ENCODE measurements around the gene STOM. TPM values are rescaled to one million over a fixed set of nuclear protein-coding genes. Genes with fewer than 3 reads are reported as not detected.

The STOM gene
- polyA plus RNA-seq, 10 donors, result 55.3 to 87.1 (median 78.1) TPM

DNA sequence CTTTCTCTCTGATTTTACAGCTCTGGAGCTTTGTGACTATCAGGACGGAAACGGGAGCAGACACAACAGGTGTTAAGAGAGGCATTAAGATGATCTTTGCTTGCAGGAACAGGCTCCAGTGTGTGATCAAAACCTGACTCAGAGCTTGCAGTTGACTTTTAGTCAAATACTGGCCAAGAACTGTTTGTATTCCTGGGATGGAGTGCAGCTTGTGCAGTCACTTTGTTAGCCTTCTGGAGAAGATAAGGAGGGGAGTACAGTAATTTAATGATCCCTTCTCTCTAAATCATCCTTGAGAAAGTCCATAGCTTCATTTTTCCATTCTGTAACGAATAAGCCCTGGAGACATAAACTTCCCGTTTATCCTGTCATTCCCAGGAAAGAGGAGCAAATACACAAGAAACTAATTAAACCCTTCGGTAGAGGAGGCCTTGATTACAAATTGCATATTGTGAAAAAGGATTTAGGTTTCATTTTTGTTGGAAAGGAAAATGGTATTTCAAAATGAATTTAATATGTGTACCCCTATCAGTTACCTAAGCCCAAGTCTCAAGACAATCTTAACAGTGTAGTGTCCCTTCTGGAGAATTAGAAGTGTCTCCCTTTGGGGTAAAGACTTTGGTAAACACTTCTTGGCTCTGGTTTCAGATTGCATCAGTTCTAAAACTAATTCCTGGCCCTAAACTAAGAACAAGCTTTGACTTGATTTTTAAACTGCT lies 3.1 kb upstream of the STOM start:
- peak in 1 of 3 donors; percentile 83 for DNase-seq

GRCh38 chr9:121372239-121373010 lies 2.4 kb upstream of the STOM start:
- DNase-seq, result peak in 1 of 3 donors; percentile 42

GRCh38 chr9:121371495-121372061 lies 1.5 kb upstream of the STOM start:
- no peak for DNase-seq

- DNase-seq, result no peak
These were observed 1.3 kb downstream of the STOM start for GRCh38 chr9:121368745-121369144.

DNA sequence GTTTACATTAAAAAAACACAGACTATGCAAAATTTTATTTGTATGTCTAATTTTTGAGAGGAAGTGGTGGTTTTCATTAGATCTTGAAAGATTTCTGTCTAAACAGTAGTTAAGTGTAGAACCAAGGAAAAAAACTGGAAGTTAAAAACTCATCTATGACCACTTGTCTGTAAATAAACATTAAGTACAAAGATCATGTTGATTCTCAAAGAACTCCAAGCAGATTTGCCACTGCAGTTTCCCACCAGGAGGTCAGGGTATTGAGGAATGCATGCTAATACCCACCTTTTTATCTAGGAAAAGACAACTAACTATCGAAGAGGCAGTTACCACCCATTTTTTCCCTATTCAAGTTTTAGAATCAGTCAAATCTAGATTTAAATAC lies 1.9 kb downstream of the STOM start:
- no peak for DNase-seq

DNA sequence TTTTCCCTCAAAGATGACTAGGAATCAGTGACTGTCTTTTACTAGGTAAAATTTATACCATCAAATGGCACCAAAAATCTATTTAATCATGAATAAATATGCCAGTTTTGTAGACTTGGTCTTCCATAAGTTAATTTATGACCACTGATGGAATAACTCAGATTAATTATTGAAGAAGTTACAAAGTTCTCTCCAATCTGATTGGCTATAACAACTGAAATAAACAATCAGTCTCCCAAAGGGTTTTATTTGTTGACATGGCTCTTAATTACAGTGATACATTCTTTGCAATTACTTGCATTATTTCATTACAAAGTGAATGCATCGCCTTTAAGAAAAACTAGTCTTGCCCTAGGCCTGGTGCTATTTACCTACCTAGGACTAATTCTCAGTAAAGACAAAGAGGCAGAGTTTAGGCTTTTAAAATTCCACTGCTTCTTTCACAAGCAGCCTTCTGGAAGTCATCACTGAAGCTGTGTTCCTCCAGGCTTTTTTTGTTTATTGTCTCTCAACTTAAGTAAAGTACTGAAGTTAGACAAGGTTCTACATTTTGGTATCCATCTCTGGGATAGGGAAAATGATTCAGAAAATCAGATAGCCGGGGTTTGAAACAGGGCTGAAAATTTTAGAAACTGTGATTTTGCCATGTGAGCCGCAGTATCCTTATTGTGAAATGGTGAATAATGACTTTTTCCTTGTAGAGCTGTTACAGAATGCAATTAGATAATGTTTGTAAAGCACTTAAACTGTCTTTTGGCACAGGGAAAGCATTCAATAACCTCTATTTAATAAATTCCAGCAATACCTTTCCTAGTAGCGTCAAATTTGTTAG lies 2.5 kb downstream of the STOM start:
- peak in 1 of 3 donors; percentile 53 for DNase-seq

DNA sequence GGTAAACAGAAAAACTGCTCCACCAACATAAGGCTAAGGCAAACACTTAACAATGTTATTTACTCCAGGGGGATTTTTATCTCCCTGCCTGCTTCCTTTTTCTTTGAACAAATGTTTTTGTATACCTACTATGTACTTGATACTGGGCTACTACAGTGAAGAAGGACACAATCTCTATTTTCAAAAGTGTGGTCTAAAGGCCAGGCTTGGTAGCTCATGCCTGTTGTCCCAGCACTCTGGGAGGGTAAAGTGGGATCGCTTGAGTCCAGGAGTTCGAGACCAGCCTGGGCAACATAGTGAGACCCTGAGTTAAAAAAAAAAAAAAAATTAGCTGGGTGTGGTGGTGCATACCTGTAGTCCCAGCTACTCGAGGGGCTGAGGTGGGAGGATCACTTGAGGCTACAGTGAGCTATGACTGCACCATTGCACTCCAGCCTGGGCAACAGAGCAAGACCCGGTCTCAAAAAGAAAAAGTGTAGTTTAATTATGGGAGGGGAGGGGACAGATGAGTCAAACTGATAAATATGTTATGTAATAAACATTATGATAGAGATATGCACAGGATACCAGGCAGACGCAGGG lies 3.3 kb downstream of the STOM start:
- no peak for DNase-seq

DNA sequence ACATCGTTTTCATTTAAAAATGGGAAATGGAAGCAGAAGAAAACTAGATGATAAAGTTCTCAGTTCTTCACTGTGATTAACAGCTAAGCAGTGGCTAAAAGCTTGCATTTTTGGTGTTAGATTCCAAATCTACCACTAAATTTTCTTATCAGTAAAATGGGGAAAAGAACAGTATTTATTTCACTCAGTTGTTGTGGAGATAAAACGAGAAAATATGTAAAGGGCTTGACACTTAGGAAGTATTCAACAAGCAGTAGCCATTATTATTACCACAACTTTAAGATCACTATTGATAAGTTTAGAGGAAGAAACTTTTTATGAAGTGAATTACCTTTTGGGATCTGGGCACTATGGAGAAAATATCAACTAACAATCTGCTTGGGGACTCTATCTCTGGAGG lies 4.5 kb downstream of the STOM start:
- no peak for DNase-seq

DNA sequence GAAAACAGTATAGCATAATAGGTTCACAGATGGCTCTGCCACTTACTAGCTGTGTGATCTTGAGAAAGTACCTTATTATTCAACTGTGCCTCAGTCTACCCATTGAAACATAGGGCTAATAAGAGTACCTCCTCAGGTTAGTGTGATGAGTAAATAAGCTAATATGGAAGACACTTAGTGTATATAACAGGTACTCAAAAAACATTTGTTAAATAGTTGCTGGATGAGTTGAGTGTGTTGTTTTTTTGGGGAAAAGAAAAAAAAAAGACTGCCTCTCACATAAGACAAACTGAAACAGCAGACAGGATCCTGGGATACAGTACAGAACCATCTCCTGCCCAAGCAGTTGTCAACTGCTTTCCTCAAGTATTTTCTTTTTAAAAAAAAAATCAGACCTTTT lies 5.2 kb downstream of the STOM start:
- no peak for DNase-seq

DNA sequence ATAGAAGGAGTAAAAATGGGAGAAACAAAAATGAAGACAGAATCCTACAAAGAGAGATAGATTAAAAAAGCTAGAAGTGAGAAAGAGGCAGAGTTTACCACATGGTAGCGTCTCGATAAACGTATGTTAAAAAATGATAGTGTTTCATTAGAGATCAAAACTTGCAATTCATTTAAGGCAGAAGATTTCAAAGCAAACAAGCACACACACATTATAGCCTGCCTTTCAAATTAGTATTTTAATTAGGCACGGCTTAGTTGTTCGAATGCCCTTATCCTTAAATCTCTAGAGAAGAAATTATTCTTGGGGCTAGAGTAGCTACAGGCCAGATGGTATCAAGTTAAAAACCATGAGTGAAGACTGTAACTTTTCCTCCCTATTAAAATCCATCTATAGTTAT lies 6.0 kb downstream of the STOM start:
- no peak for DNase-seq

- no peak for DNase-seq
These were observed 6.5 kb downstream of the STOM start for GRCh38 chr9:121363622-121363961.

GRCh38 chr9:121362813-121363621 lies 7.0 kb downstream of the STOM start:
- peak; percentile 67 to 86 (median 84) for DNase-seq

- peak in 2 of 3 donors; percentile 78 to 81 for DNase-seq
These were observed 9.3 kb downstream of the STOM start for GRCh38 chr9:121360601-121361374.

DNA sequence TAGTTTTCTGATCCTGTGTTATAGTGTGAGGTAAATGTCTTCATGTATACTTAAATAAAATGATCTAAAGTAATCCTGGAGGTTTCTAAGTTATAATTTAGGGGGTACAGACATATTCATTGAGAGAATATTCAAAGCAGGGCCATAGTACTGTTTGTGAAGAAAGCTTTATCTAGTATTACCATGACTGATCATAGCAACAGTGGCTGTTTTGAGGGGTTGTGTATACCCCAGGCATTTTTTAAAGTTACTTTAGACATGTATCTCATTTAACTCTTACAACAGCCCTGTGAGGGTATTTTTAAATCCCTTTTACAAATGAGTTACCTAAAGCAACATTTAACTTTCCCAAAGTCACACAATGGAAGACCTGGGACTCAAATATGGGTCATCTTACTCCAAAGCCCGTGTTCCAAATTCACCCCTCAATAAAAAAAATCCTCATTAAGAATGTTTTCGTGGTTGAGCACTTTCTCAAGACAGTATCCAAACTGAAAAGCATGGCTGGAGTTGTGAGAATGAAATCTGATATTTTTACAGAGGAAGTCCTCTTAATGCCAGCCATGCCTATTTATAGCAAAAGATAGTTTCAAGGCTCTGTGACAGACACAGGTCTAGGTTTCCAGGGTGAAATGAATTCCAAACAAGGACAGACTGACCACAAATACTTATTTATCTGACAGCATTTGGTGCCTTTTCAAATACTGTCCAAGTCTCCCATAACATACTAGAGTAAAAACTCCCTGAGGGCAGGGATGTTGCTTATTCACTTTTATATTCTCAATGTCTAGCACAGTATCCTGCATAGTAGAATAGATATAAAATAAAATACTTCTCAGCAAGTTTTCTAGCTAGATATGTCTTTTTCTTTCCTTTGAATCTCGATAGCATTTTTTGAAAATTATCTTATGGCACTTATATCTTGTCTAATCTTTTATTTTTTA lies 10.4 kb downstream of the STOM start:
- no peak for DNase-seq

- DNase-seq, result no peak
These were observed 11.3 kb downstream of the STOM start for GRCh38 chr9:121358751-121359150.

GRCh38 chr9:121357011-121357410 lies 13.0 kb downstream of the STOM start:
- no peak for DNase-seq

DNA sequence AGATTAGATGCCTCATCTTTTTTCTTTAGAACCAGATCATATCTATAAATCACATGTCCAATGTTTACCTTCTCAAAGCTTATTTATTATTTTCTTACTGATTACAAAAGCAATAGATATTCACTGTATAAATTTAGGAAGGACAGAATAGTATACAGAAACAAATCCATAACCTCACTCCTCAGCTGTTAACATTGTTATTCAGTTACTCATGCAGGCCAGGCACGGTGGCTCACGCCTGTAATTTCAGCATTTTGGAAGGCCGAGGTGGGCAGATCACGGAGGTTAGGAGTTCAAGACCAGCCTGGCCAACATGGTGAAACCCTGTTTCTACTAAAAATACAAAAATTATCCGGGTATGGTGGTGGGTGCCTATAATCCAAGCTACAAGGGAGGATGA lies 15.3 kb downstream of the STOM start:
- no peak for DNase-seq

- no peak for DNase-seq
These were observed 15.9 kb downstream of the STOM start for GRCh38 chr9:121354141-121354540.
